ENCODE results near the gene MMRN2. TPM values are rescaled to one million over a fixed set of nuclear protein-coding genes. Genes with fewer than 3 reads are reported as not detected.

Gene MMRN2
- total RNA-seq, 1 donor from 2014 or later = not detected

DNA sequence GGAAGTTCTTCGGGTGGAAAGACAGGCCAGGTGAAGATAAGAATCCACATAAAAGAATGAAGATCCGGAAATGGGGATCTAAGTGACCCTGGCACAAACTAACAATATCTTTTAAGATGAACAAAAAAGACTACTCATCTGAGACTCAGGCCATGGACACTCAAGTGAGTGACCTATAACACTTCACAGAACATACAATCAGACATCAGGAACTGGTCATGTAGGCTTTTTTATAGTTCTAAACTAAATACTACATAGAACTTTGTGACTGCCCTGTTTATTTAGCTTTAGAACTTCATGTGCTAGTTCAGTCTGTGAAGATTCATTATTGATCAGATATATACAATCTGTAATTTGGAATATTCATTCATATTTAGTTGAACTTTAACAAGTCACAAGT is 52.8 kb downstream of the MMRN2 start:
- intact Hi-C loops (cut with micrococcal nuclease) = no loop called here
- Mint-ChIP-seq H3K27ac (no peak overlapping the region), H3K36me3 (ENCODE audit: low read depth) (peaks cover 12% of the 10 kb centered on the region), H3K27me3 (ENCODE audit: low read depth) (no peaks in the 10 kb centered on the region), H3K9me3 (peaks cover 6% of the 10 kb centered on the region), H3K4me1 (ENCODE audit: low read depth) (peaks cover 2% of the 10 kb centered on the region), H3K4me3 (ENCODE audit: low read depth) (no peak overlapping the region)
- no peak for DNase-seq (ENCODE audit: low spot score)

DNA sequence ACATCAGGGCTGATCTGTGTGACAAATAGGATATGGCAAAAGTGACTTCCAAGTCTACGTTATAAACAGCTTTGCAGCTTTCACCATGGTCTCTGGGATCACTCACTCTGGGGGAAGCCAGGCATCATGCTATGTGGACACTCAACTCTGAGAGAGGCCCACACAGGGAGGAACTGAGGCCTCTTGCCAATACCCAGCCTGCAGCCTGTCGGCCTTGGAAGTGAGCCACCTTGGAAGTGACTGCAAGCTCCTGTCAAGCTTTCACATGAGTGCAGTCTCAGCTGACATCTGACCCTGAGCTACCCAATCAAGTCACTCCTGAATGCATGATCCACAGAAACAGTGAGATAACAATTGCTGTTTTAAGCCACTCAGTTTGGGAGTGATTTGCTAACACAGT is 56.5 kb downstream of the MMRN2 start:
- peaks cover 3% of the 10 kb centered on the region for H3K36me3 Mint-ChIP-seq (ENCODE audit: low read depth)
- H3K4me1 Mint-ChIP-seq (ENCODE audit: low read depth) = peaks cover 2% of the 10 kb centered on the region
- no peak overlapping the region for H3K4me3 Mint-ChIP-seq (ENCODE audit: low read depth)
- no peak for DNase-seq (ENCODE audit: low spot score)
- H3K27me3 Mint-ChIP-seq (ENCODE audit: low read depth) = no peaks in the 10 kb centered on the region
- no peak overlapping the region for H3K27ac Mint-ChIP-seq
- H3K9me3 Mint-ChIP-seq = no peaks in the 10 kb centered on the region
- intact Hi-C loops (cut with micrococcal nuclease) = no loop called here

DNA sequence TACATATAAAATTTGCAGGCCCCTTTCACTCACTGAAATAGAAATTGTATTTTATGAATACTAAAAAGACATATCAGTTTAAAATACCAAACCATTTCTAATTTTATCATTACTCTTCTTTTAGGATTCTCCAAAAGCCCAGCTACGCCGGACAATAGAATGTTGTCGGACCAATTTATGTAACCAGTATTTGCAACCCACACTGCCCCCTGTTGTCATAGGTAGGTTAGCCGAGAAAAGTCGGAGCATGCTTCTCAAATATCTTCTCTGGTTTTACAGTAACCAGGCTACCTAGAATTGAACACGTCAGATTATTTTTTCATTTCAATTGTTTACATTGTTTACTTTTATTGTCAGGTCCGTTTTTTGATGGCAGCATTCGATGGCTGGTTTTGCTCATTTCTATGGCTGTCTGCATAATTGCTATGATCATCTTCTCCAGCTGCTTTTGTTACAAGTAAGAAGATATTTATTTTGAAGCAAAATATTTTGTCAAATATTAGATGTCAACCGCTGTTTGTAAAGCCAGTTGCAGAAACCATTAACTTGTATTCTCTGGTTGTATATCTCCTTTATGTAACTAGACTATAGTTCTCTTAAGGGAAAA is 57.6 kb downstream of the MMRN2 start:
- Mint-ChIP-seq H3K27me3 (ENCODE audit: low read depth) (no peaks in the 10 kb centered on the region), H3K27ac (no peak overlapping the region), H3K4me3 (ENCODE audit: low read depth) (no peak overlapping the region), H3K36me3 (ENCODE audit: low read depth) (peaks cover 3% of the 10 kb centered on the region), H3K9me3 (no peaks in the 10 kb centered on the region), H3K4me1 (ENCODE audit: low read depth) (peaks cover 2% of the 10 kb centered on the region)
- intact Hi-C loops (cut with micrococcal nuclease) = loop anchor here (1.0 kb wide), 1 partner anchor 211 kb away; no protein-coding TSS in a partner anchor
- DNase-seq (ENCODE audit: low spot score) = no peak

DNA sequence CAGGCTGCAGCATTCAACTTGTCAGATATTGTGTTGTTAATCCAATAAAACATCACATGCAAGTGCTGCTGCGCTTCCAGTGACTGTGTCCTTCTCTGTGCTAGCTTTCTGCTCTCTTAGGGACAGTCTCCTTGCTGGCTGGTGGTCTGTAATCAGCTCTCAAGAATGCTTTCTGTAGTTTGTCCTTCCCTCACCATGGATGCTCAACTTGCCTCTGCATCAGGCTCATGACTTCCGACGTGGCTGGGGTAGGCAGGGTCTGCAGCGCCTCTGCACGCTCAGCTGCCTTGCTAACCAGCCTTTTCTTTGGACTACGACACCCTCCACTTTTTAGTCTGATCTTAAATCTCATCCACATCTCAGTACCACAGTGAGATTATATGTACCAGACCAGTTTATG is 58.3 kb downstream of the MMRN2 start:
- H3K27ac Mint-ChIP-seq = no peak overlapping the region
- H3K27me3 Mint-ChIP-seq (ENCODE audit: low read depth) = no peaks in the 10 kb centered on the region
- DNase-seq (ENCODE audit: low spot score) = no peak
- H3K36me3 Mint-ChIP-seq (ENCODE audit: low read depth) = peaks cover 1% of the 10 kb centered on the region
- H3K9me3 Mint-ChIP-seq = no peaks in the 10 kb centered on the region
- intact Hi-C loops (cut with micrococcal nuclease) = loop anchor here (1.0 kb wide), 1 partner anchor 211 kb away; no protein-coding TSS in a partner anchor
- H3K4me1 Mint-ChIP-seq (ENCODE audit: low read depth) = peaks cover 2% of the 10 kb centered on the region
- no peak overlapping the region for H3K4me3 Mint-ChIP-seq (ENCODE audit: low read depth)

DNA sequence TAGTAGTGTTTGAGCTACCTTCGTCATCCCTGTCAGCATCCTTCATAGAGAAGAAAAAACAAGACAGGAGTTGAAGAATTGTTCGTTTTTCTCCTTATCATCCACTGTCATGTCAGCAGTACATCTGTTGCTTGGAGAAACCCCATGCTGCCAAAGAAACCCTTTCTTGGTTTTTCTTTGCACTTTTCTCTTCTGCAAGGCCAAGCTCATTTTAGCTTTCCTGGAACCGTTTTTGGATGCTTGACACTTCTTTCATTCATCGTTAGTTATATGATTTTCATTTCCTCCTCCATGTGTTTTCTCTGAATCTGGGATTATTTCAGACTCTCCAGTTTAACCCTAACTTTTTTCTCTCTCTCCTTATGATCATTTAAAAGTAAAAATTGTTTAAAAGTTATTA is 58.9 kb downstream of the MMRN2 start:
- DNase-seq (ENCODE audit: low spot score) = no peak
- H3K27me3 Mint-ChIP-seq (ENCODE audit: low read depth) = no peaks in the 10 kb centered on the region
- no peak overlapping the region for H3K4me3 Mint-ChIP-seq (ENCODE audit: low read depth)
- H3K4me1 Mint-ChIP-seq (ENCODE audit: low read depth) = peaks cover 2% of the 10 kb centered on the region
- peaks cover 3% of the 10 kb centered on the region for H3K36me3 Mint-ChIP-seq (ENCODE audit: low read depth)
- H3K9me3 Mint-ChIP-seq = no peaks in the 10 kb centered on the region
- intact Hi-C loops (cut with micrococcal nuclease) = no loop called here
- no peak overlapping the region for H3K27ac Mint-ChIP-seq

DNA sequence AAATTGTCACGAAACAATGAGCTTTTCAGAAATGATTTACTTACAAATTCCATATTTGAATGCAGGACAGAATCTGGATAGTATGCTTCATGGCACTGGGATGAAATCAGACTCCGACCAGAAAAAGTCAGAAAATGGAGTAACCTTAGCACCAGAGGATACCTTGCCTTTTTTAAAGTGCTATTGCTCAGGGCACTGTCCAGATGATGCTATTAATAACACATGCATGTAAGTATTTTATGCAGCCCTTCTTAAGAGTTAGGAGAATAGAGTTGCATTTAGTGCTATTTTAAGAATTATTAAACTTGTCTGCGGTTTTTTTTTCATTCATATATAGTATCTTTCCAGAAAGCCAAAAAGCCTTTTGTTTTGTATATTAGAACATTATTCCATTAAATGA is 67.4 kb downstream of the MMRN2 start:
- no peaks in the 10 kb centered on the region for H3K27me3 Mint-ChIP-seq (ENCODE audit: low read depth)
- DNase-seq (ENCODE audit: low spot score) = no peak
- intact Hi-C loops (cut with micrococcal nuclease) = loop anchor here (2.0 kb wide), 2 partner anchors 133 to 179 kb away; partner anchors contain the start of gene BMPR1A
- no peak overlapping the region for H3K4me3 Mint-ChIP-seq (ENCODE audit: low read depth)
- H3K27ac Mint-ChIP-seq = no peak overlapping the region
- peaks cover 7% of the 10 kb centered on the region for H3K36me3 Mint-ChIP-seq (ENCODE audit: low read depth)
- H3K4me1 Mint-ChIP-seq (ENCODE audit: low read depth) = peaks cover 13% of the 10 kb centered on the region
- no peaks in the 10 kb centered on the region for H3K9me3 Mint-ChIP-seq

DNA sequence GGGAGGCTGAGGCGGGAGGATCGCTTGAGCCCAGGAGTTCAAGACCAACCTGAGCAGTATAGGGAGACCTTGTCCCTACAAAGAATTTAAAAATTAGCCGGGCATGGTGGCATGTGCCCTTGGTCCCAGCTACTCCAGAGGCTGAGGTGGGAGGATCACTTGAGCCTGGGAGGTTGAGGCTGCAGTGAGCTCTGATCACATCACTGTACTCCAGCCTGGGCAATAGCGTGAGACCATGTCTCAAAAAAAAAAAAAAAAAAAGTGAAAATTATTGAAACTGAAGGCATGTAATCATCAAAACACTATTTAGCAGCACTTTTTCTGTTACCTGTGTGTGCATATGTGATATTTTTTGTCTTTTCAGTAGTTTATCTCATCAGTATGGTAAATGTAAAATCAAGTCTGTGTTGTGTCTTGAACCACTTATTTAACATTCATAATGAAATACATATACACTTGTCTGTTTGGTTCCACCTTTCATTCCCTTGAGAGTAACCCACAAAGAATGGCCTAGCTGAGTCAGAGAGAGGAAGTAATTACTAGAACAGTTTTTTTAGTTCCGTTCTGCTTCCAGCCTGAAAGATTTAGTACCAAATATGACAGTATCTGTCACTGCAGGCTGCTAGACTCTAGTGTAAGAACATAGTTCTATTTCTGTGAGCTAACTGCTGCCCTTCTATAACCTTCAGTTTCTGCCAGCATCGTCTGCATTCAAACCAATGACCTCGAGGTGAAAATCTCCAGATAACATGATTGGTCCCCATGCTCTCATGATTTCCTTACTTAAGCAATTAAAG is 68.6 kb downstream of the MMRN2 start:
- intact Hi-C loops (cut with micrococcal nuclease) = loop anchor here (2.0 kb wide), 2 partner anchors 132 to 178 kb away; partner anchors contain the start of gene BMPR1A
- no peaks in the 10 kb centered on the region for H3K27me3 Mint-ChIP-seq (ENCODE audit: low read depth)
- DNase-seq (ENCODE audit: low spot score) = no peak
- H3K4me3 Mint-ChIP-seq (ENCODE audit: low read depth) = no peak overlapping the region
- peaks cover 5% of the 10 kb centered on the region for H3K36me3 Mint-ChIP-seq (ENCODE audit: low read depth)
- peak overlapping the region; percentile 73 for H3K27ac Mint-ChIP-seq
- H3K4me1 Mint-ChIP-seq (ENCODE audit: low read depth) = peaks cover 13% of the 10 kb centered on the region
- H3K9me3 Mint-ChIP-seq = no peaks in the 10 kb centered on the region

Other genes with a start within 250 kb of the MMRN2 start
- gene BMPR1A, start 201.0 kb downstream of the MMRN2 start, total RNA-seq = 11.2 and 11.9 TPM in 2 replicates
- gene SNCG, start 984 bp upstream of the MMRN2 start, total RNA-seq = not detected in 2 replicates
- not detected in 2 replicates for gene ADIRF, start 10.9 kb upstream of the MMRN2 start, total RNA-seq
- not detected in 2 replicates for gene FAM25A, start 62.7 kb upstream of the MMRN2 start, total RNA-seq
- 105 and 109 TPM in 2 replicates for gene GLUD1, start 137.2 kb upstream of the MMRN2 start, total RNA-seq
- gene SHLD2, start 137.6 kb upstream of the MMRN2 start, total RNA-seq = 39.9 and 41.7 TPM in 2 replicates